HG03095 (cell line): ENCODE data around the gene BFSP1.

ENCODE experiments used
- ATAC-seq: cut with Tn5 transposase; IDR thresholded peaks from one replicate; pipeline ENCODE4 v1.9.1; 2021; ENCODE audit warnings: moderate library complexity; ENCODE audit not compliant: unreplicated experiment

BFSP1 gene

DNA sequence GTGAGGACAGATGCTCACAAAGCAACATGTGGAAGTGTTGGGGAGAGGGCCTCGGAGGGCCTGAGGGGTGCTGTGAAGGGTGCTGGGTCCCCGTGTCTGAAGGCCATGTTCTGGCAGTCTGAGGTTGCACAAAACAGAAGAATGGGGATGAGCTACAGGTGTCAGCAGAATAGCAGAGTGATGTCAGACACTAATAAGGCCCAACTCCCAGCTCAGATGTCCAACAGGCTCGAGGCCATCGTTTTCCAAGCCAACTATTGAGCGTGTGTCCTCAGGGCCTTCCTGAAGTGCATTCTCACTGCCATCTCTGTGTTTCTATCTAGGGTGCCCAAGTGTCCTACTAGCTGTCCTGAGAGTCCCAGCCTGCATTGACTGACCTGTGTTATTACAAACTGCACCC, 7.9 kb downstream of the BFSP1 start:
- no peak for ATAC-seq

DNA sequence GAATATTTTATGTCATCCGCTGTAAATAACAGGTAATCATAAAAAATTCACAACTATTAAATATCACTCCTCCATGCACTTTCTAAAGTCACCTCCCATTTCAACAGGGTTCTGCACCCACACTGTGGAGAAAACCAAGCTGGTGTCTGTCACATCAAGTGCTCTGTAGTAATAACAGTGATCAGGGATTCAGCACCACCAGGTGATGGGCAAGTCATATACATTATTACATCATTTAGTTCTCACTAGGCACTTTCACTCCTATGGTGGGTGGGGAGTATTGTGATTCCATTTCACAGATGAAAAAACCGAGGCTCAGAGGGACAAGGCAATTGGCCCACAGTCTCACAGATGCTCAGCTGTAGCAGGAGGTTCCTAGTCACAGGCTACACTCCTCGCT, 8.7 kb downstream of the BFSP1 start:
- ATAC-seq: no peak

DNA sequence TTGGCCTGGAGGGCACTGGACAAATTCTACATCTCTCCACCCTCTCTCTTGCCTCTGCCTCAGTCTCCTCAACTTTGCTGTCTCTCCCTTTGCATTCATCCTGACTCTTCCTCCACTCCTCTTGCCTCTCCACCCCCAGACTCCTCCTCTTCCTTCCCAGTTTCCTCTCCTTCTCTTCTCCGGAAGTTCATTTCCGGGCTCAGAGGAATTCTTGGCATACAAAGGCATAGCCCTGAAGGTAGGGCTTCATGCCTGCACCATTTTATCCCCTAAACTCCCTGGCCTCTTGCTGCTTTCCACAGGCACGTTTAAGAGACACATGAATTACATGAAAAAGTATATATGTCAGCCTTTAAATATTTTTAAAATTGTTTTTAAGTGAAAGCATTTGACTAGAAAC, 10.6 kb downstream of the BFSP1 start:
- no peak for ATAC-seq

- no peak for ATAC-seq
These were observed 11.4 kb downstream of the BFSP1 start for GRCh38 chr20:17519606-17520285.

GRCh38 chr20:17518339-17519052, 12.7 kb downstream of the BFSP1 start:
- ATAC-seq: no peak

DNA sequence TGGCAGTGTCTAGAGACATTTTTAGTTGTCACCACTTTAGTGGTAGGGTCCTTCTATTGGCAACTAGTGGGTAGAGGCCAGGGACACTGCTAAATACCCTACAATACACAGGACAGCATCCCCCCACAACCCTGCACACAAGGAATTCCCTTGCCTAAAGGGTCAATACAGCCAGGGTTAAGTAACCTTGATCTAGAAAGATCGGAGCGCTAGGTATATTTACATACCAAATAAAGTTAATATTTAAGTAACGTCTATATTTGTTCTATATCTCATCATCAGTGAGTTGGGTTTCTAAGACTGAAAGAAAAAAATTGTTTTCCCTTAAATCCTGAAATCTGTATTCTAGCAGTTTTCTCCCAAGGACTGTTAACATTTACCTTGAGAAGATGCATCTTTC, 16.1 kb downstream of the BFSP1 start:
- no peak for ATAC-seq

DNA sequence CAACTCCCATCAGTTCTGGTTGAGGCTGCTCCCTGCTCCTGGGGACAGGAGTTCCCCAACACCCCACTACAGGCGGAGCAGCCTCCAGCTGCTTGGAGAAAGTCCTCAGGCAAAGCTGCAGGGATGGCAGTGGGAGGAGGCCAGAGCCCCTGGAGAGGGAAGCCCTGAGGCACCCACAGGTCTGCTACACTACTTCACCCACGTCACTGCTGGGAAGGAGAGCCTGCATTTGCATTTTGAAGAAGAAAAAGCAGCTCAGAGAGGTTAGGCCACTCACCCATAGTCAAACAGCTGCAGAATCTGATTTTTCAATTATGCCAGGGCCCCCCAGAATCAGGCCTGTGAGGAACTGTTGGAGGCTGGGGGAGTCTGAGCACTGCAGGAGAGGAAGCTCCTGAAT, 17.2 kb downstream of the BFSP1 start:
- ATAC-seq: no peak

- ATAC-seq: no peak
These were observed 19.8 kb downstream of the BFSP1 start for GRCh38 chr20:17511401-17511800.

DNA sequence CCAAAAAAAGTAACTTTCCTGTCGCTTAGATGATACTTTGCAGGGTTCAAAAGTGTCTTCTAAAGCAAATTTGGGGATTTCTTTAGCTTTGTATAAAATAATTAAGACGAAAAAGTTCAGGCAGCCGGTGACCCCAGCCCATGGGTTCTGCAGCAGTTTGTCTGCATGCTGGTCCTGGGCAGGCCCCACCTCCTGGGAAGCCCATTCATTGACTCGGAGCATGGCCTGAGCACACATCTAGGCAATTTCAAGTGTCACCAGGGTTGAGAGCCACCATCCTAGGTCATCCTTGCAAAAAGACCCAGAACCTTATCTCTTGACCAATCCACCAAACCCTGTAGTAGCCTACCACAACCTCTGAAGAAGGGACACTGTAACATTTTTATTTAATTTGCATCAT, 20.6 kb downstream of the BFSP1 start:
- ATAC-seq: no peak

- no peak for ATAC-seq
These were observed 22.4 kb downstream of the BFSP1 start for GRCh38 chr20:17508756-17509155.

- no peak for ATAC-seq
These were observed 23.6 kb downstream of the BFSP1 start for GRCh38 chr20:17507531-17507930.

DNA sequence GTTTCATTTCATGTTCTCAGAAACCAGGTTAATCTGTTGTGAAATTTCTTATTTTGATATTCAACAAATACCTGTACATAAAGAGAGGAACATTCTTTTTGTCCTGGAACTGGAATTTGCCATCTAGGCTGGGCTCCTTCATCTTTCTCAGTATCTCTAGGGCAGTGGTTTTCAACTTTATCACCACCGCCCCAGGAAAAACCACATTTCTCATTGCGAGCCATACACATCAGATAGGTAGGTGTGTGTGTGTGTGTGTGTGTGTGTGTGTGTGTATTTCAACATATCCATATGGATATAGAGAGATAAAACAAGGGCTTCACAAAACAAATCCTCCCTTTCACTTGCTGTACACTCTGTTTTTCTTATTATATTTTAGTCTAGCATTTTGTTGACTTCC, 24.1 kb downstream of the BFSP1 start:
- no peak for ATAC-seq

DNA sequence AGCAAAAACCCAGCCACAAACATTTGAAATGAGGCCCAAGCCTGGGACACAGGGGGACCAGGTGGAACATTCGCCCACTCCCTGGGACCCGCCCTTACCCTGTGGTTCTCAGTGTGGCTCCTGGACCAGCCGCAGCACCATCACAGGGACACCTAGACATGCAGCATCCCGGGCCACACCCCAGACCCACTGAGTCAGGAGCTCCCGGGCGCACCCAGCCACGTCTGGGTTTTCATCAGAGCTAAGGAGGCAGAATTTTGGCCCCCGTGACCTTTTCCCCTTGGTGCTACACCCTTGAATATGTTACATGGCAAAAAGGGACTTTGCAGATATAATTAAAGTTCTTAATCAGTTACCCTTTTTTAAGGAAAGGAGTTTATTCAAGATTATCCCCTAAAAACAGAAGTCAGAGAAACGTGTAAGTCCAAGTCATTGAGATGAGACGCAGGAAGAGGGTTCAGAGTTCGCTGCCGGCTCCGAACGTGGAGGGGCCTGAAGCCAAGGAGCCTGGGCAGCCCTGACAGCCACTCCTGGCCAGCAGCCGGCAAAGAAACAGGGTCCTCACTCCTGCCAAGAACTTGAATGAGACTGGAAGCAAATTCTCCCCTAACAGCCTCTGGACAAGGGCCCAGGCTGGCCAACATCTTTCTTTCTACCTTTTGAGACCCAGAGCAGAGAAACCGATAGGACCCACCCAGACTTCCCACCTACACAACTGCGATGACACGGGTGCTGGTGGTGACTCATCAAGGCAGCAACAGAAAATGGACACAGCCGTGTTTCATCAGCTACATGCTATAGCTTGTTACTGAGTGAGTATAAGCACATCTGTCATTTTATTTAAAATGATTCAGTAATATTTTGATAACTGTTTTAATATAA, 25.3 kb downstream of the BFSP1 start:
- peak; percentile 4 for ATAC-seq

DNA sequence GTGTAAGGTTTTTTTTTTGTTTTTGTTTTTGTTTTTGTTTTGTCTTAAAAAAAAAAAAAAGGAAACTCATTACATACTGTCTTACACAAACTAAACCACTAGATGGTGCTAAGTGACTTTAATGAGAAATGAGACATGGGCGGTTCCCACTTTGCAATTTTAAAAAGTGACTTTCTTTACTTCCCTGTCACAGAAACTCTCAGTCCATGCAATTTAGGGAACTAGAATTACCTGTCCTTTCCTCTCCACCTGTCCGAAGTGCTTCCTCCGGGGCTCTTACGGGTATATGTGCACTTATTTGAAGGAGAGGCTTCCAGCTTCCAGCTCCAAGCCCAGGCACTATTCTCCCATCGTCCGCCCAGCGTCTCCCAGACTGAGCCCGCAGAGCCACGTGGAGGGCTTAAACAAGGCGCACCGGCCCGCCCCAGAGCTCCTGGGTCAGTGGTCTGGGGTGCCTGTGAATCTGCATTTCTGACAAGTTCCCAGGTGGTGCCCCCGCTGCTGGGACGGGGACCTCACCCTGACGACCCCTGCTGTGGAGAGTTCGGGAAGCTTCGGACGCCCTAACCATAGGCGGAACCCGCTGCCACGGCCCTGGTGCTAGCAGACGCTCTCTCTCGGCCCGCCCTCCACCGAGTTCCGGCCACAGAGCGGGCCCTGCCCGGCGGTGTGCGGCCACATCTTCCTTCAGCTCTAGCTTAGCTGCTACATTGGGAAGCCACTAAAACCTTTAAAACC, 26.1 kb downstream of the BFSP1 start:
- ATAC-seq: peak; percentile 78

- ATAC-seq: peak; percentile 7
These were observed 26.9 kb downstream of the BFSP1 start for GRCh38 chr20:17504066-17504897.

DNA sequence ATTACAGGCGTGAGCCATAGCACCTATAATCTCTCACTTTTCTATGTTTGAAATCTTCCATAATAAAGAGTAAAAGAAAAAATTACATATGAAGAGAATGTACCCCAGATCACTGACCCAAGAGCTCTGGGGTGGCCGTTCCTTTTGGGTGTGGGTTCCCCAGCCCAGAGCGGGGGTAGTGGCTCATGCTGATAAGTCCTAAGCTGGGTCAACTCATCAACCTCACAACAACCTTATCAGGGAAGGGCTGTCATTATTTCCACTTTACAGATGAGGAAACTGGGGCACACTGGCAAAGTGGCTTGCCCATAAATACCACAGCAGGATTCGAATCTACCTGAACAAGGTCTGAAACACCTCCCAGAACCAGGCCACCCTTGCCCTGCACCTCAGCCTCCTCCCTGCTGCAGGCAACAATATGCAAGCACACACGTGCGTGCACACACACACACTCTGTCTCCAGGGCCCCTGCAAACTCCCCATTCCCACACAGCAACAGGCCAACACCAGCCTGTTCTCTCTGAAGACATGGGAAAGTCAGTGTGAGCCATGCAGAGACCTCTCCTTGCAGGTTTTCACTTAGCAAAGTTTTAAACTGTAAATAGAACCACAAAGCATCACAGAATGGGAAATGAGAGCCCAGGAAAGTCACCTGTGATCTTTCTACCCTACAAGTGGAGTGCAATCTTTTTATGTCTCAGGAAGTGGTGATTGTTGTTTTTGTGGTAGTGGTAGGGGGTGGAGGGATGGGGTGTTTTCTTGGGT, 27.7 kb downstream of the BFSP1 start:
- ATAC-seq: no peak

DNA sequence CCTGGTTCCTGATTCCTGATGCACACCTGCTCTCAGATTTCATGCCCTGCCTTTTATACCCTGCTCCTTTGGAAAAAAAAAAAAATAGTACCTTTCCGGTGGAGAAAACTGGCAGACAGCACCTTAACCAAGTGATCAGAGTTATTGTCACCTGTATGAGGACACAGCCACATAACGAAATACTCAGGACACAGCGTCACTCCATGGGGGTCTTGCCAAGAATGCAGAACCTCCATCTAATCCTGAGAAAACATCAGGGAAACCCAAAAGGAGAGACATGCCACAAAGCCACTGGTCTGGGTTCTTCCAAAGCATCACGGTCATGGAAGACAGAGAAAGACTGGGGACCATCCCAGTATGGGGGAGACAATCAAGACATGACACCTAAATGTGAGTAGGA, 29.1 kb downstream of the BFSP1 start:
- ATAC-seq: no peak

DNA sequence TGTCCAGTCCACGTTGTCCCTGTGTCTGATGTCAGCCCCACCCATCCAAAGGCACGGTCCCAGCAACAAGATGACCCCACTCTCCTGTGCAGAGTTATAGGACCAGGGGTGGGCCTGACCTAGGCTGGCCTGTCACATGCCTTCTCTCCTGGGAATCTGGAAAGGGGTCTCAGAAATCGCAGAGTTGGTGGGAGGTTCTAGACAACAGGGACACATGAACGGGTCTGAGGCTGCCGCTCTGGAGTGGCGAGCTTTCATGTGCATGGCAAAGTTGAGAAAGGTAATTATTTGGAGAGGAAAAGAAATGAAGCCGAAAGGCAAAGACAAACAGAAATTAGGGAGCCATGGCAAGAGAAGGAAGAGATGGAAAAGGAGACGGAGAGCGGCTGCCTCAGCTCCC, 29.5 kb downstream of the BFSP1 start:
- ATAC-seq: no peak

DNA sequence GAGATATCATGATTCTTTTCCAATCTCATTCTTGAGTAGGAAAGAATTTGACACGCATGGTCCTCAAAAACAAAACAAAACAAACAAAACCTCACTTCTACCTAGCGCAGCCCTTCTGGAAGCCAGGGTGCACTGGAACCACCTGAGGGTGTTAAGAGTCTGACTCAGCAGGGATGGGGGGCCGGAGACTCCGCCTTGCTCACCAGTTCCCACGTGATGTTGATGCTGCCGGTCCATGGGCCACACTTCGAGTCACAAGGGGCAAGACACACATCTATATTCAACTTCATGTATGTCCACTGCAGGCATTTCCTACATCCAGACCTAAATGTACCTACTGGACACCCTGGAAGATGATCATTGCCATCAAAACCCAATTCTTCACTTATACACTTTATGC, 30.4 kb downstream of the BFSP1 start:
- ATAC-seq: no peak

DNA sequence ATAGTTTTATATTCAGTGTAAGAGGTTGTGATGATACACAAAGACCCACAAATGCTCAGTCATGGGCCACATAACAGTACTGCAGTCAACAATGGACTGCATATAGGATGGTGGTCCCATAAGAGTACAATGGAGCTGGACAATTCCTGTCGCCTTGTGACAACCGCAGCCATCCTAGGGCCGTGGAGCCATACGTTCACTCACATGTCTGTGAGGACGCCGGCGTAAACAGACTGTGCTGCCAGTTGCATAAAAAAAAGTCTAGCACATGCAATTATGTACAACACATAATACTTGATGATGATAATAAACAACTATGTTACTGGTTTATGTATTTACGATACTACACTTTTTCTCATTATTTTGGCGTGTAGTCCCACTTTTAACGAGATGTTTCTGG, 30.9 kb downstream of the BFSP1 start:
- no peak for ATAC-seq
